ENCODE measurements around the gene ANKRD11.

Gene ANKRD11

GRCh38 chr16:89420204-89420603 is 70.2 kb downstream of the ANKRD11 start:
- H3K4me3 ChIP-seq (ENCODE audit: insufficient read depth, low read length, poor library complexity, severe bottlenecking): no peak overlapping the region
- H3K9me2 ChIP-seq (replicated peaks; ENCODE audit: insufficient read depth, low read length): no peaks in the 10 kb centered on the region
- H3K27ac ChIP-seq (ENCODE audit: low read depth, low read length): no peak overlapping the region
- H3K4me2 ChIP-seq (ENCODE audit: low read depth, low read length, poor library complexity, severe bottlenecking): no peak overlapping the region
- TF ChIP-seq, protein P1, sequence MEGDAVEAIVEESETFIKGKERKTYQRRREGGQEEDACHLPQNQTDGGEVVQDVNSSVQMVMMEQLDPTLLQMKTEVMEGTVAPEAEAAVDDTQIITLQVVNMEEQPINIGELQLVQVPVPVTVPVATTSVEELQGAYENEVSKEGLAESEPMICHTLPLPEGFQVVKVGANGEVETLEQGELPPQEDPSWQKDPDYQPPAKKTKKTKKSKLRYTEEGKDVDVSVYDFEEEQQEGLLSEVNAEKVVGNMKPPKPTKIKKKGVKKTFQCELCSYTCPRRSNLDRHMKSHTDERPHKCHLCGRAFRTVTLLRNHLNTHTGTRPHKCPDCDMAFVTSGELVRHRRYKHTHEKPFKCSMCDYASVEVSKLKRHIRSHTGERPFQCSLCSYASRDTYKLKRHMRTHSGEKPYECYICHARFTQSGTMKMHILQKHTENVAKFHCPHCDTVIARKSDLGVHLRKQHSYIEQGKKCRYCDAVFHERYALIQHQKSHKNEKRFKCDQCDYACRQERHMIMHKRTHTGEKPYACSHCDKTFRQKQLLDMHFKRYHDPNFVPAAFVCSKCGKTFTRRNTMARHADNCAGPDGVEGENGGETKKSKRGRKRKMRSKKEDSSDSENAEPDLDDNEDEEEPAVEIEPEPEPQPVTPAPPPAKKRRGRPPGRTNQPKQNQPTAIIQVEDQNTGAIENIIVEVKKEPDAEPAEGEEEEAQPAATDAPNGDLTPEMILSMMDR (IDR thresholded peaks at IDR 0.05; ENCODE audit: insufficient read depth, low read length, poor library complexity, severe bottlenecking): no peak
- no peak for TF ChIP-seq EZH2phosphoT487 (conservative IDR thresholded peaks at IDR 0.05; ENCODE audit: low read length)
- H3K9ac ChIP-seq (ENCODE audit: low read length): no peak overlapping the region
- peaks cover 42% of the 10 kb centered on the region for H4K20me1 ChIP-seq (ENCODE audit: low read depth, low read length)
- H2AFZ ChIP-seq (ENCODE audit: low read depth, low read length, severe bottlenecking): no peak overlapping the region
- no peaks in the 10 kb centered on the region for H3K27me3 ChIP-seq (ENCODE audit: low read length)
- H3K9me3 ChIP-seq (ENCODE audit: insufficient read depth, low read length): no peaks in the 10 kb centered on the region
- H3F3A ChIP-seq (ENCODE audit: insufficient read depth): 0 out of 2 replicates have a peak, but pooled peaks cover 5% of the 10 kb centered on the region
- peaks cover 97% of the 10 kb centered on the region for H3K79me2 ChIP-seq (ENCODE audit: insufficient read depth, low read length)
- no peaks in the 10 kb centered on the region for H3K36me3 ChIP-seq (ENCODE audit: low read length)

DNA sequence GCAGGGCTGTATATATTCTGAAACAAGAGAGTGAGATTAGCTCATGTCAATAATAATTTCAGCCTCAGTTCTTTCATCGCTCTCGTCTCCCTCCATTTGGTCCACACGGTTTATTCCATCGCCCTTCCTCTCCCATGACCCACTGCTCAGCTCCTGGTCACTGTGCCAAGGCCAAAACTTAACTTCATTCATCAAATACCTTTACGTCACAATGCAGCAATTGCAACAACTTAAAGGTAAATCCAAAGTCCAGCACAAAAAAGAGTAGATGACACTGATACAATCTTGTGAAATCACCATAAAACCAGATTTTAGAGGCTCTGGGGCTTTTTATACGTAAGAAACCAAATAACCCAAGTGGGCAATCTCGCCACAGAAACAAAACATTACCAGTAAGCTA is 72.0 kb downstream of the ANKRD11 start:
- no peak overlapping the region for H3K4me2 ChIP-seq (ENCODE audit: low read depth, low read length, poor library complexity, severe bottlenecking)
- H3K4me3 ChIP-seq (ENCODE audit: insufficient read depth, low read length, poor library complexity, severe bottlenecking): no peak overlapping the region
- H3F3A ChIP-seq (ENCODE audit: insufficient read depth): 0 out of 2 replicates have a peak, but pooled peaks cover 5% of the 10 kb centered on the region
- no peak overlapping the region for H3K9ac ChIP-seq (ENCODE audit: low read length)
- H3K27ac ChIP-seq (ENCODE audit: low read depth, low read length): no peak overlapping the region
- no peaks in the 10 kb centered on the region for H3K9me2 ChIP-seq (replicated peaks; ENCODE audit: insufficient read depth, low read length)
- TF ChIP-seq EZH2phosphoT487 (conservative IDR thresholded peaks at IDR 0.05; ENCODE audit: low read length): no peak
- TF ChIP-seq, protein P1 (IDR thresholded peaks at IDR 0.05; ENCODE audit: insufficient read depth, low read length, poor library complexity, severe bottlenecking): no peak
- no peak overlapping the region for H2AFZ ChIP-seq (ENCODE audit: low read depth, low read length, severe bottlenecking)
- H3K9me3 ChIP-seq (ENCODE audit: insufficient read depth, low read length): no peaks in the 10 kb centered on the region
- peaks cover 97% of the 10 kb centered on the region for H3K79me2 ChIP-seq (ENCODE audit: insufficient read depth, low read length)
- H3K27me3 ChIP-seq (ENCODE audit: low read length): no peaks in the 10 kb centered on the region
- H3K36me3 ChIP-seq (ENCODE audit: low read length): no peaks in the 10 kb centered on the region
- peaks cover 35% of the 10 kb centered on the region for H4K20me1 ChIP-seq (ENCODE audit: low read depth, low read length)

DNA sequence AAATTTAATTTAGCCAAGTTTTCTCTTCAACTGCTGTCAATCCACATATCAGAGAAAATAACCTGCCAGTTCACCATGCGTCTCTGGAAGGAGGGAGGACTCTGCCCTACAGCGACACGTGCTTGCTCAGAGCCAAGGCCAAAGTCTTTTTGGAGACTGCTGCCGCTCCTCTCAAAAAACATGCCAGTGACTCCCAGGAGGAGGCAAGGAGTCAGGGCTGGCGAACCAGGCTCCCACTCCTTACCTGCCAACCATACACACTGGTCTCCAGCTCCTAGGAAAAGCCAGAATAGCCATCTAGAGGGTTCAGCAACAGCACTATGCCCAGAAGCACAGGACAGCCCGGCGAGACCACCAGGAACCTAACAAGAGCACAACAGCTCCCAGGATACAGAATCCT is 73.0 kb downstream of the ANKRD11 start:
- H3K36me3 ChIP-seq (ENCODE audit: low read length): no peaks in the 10 kb centered on the region
- H3K27me3 ChIP-seq (ENCODE audit: low read length): no peaks in the 10 kb centered on the region
- no peak overlapping the region for H3K9ac ChIP-seq (ENCODE audit: low read length)
- H2AFZ ChIP-seq (ENCODE audit: low read depth, low read length, severe bottlenecking): no peak overlapping the region
- no peak for TF ChIP-seq EZH2phosphoT487 (conservative IDR thresholded peaks at IDR 0.05; ENCODE audit: low read length)
- TF ChIP-seq, protein P1 (IDR thresholded peaks at IDR 0.05; ENCODE audit: insufficient read depth, low read length, poor library complexity, severe bottlenecking): no peak
- H3K4me2 ChIP-seq (ENCODE audit: low read depth, low read length, poor library complexity, severe bottlenecking): no peak overlapping the region
- H3K27ac ChIP-seq (ENCODE audit: low read depth, low read length): no peak overlapping the region
- no peaks in the 10 kb centered on the region for H3K9me3 ChIP-seq (ENCODE audit: insufficient read depth, low read length)
- H3F3A ChIP-seq (ENCODE audit: insufficient read depth): no peaks in the 10 kb centered on the region
- H4K20me1 ChIP-seq (ENCODE audit: low read depth, low read length): peaks cover 33% of the 10 kb centered on the region
- no peak overlapping the region for H3K4me3 ChIP-seq (ENCODE audit: insufficient read depth, low read length, poor library complexity, severe bottlenecking)
- no peaks in the 10 kb centered on the region for H3K9me2 ChIP-seq (replicated peaks; ENCODE audit: insufficient read depth, low read length)
- peaks cover 97% of the 10 kb centered on the region for H3K79me2 ChIP-seq (ENCODE audit: insufficient read depth, low read length)

Data from SU-DHL-6 (cell line).